ENCODE data around the gene CELSR1. TPM values are rescaled to one million over a fixed set of nuclear protein-coding genes. Genes with fewer than 3 reads are reported as not detected.

CELSR1 gene
- total RNA-seq, 2 experiments from 2014 or later: 0.31 to 0.33 TPM

DNA sequence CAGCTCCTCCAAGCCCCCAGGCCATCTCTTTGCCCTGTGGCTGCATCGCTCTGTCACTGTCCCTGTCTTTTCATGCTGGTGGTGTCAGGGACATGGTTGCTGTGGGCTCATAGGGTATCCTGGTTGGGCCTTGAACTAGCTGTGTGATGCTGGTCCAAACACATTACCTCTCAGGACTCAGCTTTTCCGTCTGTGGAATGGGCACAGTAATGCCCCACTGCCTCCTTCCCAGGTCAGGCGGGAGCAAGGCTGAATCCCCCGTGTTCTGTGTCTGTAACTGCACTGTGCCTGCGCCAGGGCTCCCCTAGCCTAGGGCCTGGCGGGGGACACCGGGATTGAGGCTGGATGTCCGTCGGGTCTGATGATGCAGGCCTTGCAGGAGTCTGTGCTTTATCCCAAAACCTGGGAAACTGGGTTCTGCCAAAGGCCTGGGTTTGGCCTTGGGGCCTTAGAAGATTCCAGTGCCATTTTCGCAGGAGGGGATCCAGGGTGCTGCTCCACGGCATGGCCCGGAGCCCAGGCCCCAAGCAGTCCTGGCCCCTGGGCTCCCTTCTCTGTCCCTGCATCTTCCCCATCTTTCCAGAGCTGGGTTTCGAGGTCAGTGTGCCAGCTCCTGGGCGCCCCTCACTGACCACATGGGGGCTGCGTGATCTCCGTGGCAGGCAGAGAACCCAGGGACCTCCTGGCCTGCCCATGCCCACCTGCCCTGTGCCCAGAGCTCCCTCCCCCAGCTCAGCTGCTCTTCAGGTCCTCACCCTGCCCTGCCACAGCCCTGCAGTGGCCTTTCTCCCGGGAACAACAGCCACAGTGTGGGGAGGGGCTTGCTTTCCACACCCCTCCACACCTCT, 32.7 kb upstream of the CELSR1 start:
- POLR2A ChIA-PET: no interaction called here
- Mint-ChIP-seq H3K9me3 (peaks cover 16% of the 10 kb centered on the region), H3K27me3 (peaks cover 3% of the 10 kb centered on the region), H3K4me3 (no peak overlapping the region), H3K36me3 (peaks cover 4% of the 10 kb centered on the region), H3K4me1 (peaks cover 5% of the 10 kb centered on the region), H3K27ac (no peak overlapping the region)
- ATAC-seq (ENCODE audit: low read depth) (no peak), DNase-seq (no peak)

DNA sequence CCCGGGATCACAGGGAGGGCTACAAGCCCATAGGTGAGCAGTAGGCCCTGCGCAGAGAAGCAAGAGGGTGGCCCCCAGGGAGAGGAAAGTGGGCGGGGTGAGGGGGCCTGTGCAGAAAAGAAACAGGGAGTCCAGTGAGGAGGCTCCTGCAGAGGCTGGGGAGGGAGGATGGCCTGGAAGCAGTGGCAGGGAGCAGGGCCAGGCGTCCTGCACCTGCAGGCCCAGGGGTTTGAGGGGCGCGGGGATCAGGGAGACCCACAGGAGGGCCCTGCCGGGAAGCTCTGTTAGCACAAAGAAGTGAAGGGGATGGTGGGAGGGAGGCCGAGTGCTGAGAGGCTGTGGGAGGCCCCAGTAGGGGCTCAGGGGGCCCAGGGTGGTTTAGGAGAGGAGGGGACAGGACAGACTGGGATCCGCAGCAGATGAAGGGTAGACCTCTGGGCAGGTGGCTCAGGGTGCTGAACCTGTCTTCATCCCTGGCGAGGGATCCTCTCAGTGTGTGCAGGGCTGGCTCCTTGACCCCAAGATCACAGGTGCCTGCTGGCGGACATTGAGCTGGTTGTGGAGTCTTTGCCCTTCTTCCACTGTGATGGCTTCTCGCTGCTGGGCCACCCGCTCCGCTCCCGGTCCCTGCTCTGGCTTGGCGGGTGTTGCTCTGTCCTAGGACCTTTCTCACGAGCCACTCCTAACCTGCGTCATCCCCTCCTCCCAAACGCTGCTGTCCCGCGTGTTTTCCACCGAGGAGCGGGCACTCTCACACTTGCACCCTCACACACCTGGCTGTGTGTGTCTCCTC, 31.8 kb upstream of the CELSR1 start:
- Mint-ChIP-seq H3K4me3 (no peak overlapping the region), H3K9me3 (peaks cover 16% of the 10 kb centered on the region), H3K27ac (no peak overlapping the region), H3K4me1 (peaks cover 4% of the 10 kb centered on the region), H3K36me3 (peaks cover 4% of the 10 kb centered on the region), H3K27me3 (peaks cover 3% of the 10 kb centered on the region)
- POLR2A ChIA-PET: no interaction called here
- ATAC-seq (ENCODE audit: low read depth) (no peak), DNase-seq (no peak)

DNA sequence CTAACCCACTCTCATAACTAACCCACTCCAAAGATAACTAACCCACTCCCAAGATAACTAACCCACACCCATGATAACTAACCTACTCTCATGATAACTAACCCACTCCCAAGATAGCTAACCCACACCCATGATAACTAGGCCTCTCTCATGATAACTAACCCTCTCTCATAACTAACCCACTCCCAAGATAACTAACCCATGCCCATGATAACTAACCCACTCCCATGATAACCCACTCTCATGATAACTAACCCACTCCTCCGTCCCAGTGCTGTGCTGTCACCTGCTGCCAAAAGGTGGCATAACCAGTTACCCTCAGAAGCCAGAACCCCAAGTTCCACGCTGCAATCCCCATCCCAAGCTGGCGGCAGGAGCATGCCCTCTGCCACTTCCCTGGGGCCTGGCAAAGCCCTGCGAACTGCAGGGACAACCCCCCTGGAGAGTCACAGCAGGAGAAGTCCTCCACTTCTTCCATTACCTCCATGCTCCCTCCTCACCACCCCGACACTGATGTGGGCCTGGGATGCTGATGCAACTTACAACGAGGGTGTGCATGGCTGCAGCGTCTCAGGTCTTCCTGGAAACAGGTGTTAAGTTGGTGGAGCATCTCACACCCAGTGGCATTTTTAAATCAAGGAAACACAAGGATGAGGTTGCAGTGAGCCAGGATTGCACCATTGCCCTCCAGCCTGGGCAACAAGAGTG, 30.8 kb upstream of the CELSR1 start:
- Mint-ChIP-seq H3K9me3 (peaks cover 16% of the 10 kb centered on the region), H3K4me3 (no peak overlapping the region), H3K4me1 (peaks cover 6% of the 10 kb centered on the region), H3K27ac (peak overlapping the region; percentile 55), H3K27me3 (peaks cover 3% of the 10 kb centered on the region), H3K36me3 (peaks cover 4% of the 10 kb centered on the region)
- POLR2A ChIA-PET: no interaction called here
- ATAC-seq (ENCODE audit: low read depth) (no peak), DNase-seq (no peak)

DNA sequence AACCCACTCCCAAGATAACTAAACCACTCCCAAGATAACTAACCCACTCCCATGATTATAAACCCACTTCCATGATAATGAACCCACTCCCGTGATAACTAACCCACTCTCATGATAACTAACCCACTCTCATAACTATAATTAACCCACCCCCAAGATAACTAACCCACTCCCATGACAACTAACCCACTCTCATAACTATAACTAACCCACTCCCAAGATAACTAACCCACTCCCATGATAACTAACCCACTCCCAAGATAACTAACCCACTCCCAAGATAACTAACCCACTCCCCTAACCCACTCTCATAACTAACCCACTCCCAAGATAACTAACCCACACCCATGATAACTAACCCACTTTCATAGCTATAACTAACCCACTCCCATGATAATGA, 30.1 kb upstream of the CELSR1 start:
- no peak overlapping the region for H3K27ac Mint-ChIP-seq
- H3K9me3 Mint-ChIP-seq: peaks cover 16% of the 10 kb centered on the region
- DNase-seq: no peak
- peaks cover 3% of the 10 kb centered on the region for H3K27me3 Mint-ChIP-seq
- POLR2A ChIA-PET: no interaction called here
- ATAC-seq (ENCODE audit: low read depth): no peak
- peaks cover 4% of the 10 kb centered on the region for H3K36me3 Mint-ChIP-seq
- peaks cover 6% of the 10 kb centered on the region for H3K4me1 Mint-ChIP-seq
- no peak overlapping the region for H3K4me3 Mint-ChIP-seq

DNA sequence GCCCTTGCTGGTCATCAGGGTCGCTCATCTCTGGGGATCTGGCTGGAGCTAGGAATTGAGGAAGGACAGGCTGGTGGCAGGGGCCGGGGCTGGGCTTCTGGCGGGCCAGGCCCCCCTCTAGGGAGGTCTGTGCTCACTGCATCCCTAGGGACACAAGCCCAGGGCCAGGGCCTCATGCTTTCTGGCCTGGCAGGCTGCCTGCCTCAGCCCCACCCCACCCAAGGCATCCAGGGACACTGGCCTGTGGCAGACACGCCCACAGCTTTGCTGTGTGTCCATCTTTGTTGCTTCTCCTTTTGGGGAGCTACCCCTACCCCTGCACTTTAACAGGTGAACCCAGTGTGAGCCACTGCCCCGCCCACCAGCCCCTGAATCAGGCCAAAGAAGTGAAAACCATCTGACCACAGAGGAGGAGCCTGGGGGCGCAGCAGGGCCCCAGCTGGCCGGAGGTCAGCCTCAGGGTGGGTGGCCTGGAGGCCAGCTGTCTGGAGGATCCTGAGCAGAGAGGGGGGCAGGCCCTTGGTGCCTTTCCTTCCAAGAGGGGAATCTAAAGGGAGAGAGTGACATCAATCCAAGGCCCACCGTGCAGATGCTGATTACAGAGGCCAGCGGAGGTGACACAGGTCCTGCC, 26.8 kb upstream of the CELSR1 start:
- DNase-seq: no peak
- no peak overlapping the region for H3K4me3 Mint-ChIP-seq
- no peak overlapping the region for H3K27ac Mint-ChIP-seq
- peaks cover 10% of the 10 kb centered on the region for H3K9me3 Mint-ChIP-seq
- peaks cover 3% of the 10 kb centered on the region for H3K36me3 Mint-ChIP-seq
- H3K27me3 Mint-ChIP-seq: peaks cover 3% of the 10 kb centered on the region
- peaks cover 13% of the 10 kb centered on the region for H3K4me1 Mint-ChIP-seq
- POLR2A ChIA-PET: no interaction called here
- ATAC-seq (ENCODE audit: low read depth): no peak

DNA sequence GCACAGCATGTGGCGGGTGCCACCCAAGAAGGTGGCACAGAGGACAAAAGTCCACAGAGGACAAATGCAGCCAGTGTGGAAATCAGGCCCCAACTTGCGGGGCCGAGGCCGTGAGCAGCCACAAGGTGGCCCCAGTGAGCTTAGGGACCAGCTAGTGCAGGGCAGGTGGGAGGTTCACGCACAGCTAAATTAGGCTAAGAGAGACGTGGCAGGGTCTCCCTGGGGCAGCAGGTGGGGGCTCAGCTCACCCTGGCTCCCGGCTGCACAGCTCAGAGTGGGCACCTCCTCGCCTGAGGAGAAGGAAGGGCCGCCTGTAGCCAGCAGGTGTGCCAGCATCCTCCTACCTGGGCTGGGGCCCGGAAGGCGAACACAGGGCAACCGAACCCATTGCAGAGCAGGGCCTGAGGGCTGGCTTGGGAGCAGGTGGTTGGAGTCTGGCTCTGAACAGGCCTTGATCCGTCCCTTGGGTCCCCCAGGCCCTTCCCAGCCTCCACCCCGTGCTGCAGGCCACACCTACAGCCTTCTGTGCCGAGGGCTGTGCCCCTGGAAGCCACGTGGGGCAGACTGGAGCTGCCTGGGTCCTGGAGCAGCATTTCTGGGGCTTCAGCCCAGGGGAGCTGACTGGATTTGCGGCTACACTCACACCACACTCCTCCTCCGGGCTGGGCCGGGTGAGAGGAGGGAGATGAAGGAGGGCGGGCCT, 26.1 kb upstream of the CELSR1 start:
- peaks cover 3% of the 10 kb centered on the region for H3K36me3 Mint-ChIP-seq
- H3K4me3 Mint-ChIP-seq: no peak overlapping the region
- peak overlapping the region; percentile 68 for H3K27ac Mint-ChIP-seq
- peak; percentile 87 for DNase-seq
- peaks cover 10% of the 10 kb centered on the region for H3K9me3 Mint-ChIP-seq
- POLR2A ChIA-PET: interaction anchor here (0.7 to 1.0 kb wide), 3 partner anchors 50 to 331 kb away, joined by 4 to 6 read pairs (median 4); partner anchors contain the start of gene TBC1D22A
- peak; percentile 92 for ATAC-seq (ENCODE audit: low read depth)
- H3K27me3 Mint-ChIP-seq: no peaks in the 10 kb centered on the region
- H3K4me1 Mint-ChIP-seq: peaks cover 12% of the 10 kb centered on the region

DNA sequence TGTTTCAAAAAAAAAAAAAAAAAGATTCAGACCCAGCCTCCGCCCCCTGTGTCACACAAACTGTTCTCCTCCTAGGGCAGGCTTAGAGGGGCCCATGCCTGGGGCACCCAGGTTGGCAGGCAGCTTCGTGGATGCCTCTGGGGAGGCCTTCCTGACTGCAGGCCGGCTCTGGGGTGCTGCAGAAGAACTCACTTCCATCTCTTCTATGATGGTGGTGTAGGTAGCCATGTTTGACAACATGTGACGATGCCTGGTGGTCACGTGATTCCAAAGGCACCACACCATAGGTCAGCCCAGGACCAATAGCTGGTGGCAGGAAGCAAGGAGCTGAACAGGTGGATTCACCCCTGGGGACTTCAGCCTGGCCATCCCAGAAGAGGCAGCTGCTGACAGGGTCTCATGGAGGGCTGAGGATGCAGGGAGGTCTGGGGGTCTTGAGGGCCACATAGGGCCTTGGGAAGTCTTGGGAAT, 24.1 kb upstream of the CELSR1 start:
- POLR2A ChIA-PET: no interaction called here
- peak overlapping the region; percentile 19 for H3K4me3 Mint-ChIP-seq

DNA sequence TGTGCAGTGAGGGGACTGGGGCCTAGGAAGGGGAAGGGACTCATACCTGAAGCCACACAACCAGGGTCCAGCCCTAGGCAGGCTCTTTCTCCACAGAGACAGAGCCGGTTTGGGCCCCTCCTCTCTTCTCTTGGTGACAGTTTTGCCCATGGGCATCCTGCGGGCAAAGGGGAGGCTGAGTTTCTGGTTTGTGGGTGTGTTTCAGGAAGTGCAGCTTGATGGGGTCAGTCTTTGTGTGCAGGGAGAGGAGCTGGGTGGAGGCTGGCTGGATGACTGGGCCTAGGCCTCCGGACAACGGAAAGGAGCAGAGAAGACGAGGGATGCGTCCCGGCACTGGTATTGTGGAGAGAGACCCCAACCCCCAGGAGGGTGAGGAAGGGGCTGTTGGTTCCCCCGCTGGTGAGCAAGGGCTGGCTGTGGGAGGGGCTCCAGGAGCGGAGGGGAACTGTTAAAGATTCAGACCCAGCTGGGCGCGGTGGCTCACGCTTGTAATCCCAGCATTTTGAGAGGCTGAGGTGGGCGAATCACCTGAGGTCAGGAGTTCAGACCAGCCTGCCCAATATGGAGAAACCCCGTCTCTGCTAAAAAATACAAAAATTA, 23.4 kb upstream of the CELSR1 start:
- no peaks in the 10 kb centered on the region for H3K27me3 Mint-ChIP-seq
- POLR2A ChIA-PET: interaction anchor here (0.6 kb wide), 1 partner anchor 67 kb away, joined by 4 read pairs; no protein-coding TSS in a partner anchor
- H3K4me3 Mint-ChIP-seq: no peak overlapping the region
- H3K9me3 Mint-ChIP-seq: peaks cover 2% of the 10 kb centered on the region
- ATAC-seq (ENCODE audit: low read depth): no peak
- no peak for DNase-seq
- H3K36me3 Mint-ChIP-seq: no peaks in the 10 kb centered on the region
- peaks cover 10% of the 10 kb centered on the region for H3K4me1 Mint-ChIP-seq
- peak overlapping the region; percentile 21 for H3K27ac Mint-ChIP-seq

More for the DNA sequence above, 24.1 kb upstream of the CELSR1 start:
- ATAC-seq (ENCODE audit: low read depth) (peak; percentile 50), DNase-seq (no peak)
- H3K4me1 Mint-ChIP-seq: peaks cover 10% of the 10 kb centered on the region
- H3K36me3 Mint-ChIP-seq: no peaks in the 10 kb centered on the region
- H3K27me3 Mint-ChIP-seq: no peaks in the 10 kb centered on the region
- peaks cover 4% of the 10 kb centered on the region for H3K9me3 Mint-ChIP-seq
- peak overlapping the region; percentile 38 for H3K27ac Mint-ChIP-seq

DNA sequence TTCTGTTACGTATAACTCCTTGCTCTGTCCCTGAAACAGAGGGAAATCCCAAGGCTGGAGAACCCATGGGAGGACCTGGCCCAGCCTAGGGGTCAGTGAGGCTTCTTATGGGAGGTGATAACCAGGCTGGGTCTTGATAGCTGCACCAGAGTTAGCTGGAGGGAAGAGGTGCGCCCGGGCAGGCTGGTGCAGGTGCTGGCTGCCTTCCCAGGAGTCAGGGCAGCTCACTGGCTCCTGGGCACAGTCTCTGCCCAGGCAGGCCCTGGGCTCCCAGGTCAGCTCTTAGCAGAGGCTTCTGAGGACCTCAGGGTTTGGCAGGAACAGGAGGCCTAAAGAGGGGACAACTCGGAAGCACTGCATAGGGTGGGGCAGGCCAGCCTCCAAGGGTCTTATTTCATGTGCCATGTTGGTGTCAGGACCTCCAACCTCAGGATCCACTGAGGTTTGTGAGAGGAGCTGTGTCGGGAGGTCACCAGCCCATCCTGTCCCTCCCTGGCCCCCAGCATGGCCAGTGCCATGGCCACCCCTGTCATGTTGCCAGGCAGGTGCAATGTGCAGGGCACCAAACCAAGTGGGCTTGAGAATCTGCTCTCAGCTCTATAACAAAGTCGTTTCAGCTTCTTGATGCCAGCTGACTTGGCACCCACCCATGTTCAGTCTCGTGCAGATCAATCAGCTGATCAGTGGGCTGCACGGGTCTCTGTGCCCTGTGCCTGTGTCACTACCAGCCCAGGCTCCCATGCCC, 20.5 kb upstream of the CELSR1 start:
- Mint-ChIP-seq H3K9me3 (peaks cover 6% of the 10 kb centered on the region), H3K36me3 (no peaks in the 10 kb centered on the region), H3K27ac (no peak overlapping the region), H3K27me3 (no peaks in the 10 kb centered on the region), H3K4me1 (peaks cover 8% of the 10 kb centered on the region), H3K4me3 (no peak overlapping the region)
- POLR2A ChIA-PET: no interaction called here
- ATAC-seq (ENCODE audit: low read depth) (no peak), DNase-seq (no peak)

DNA sequence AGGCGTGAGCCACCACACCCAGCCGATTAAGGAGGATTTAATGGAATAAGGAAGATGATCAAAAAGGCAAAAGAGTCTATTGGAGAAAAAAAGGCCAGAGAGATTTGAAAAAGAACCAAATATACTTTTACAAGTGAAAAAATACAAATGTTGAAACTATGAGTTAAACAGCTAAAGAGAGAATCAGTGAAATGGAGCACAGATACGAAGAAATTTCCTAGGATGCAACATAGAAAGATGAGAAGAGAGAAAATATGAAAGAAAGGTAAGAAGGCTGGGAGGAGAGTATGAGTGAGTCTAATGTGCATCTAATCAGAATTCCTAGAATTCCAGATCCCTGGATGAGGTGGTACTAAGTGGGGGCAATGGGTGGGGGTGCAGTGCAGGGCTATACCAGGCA, 19.4 kb upstream of the CELSR1 start:
- peaks cover 6% of the 10 kb centered on the region for H3K4me1 Mint-ChIP-seq
- ATAC-seq (ENCODE audit: low read depth) (no peak), DNase-seq (no peak)
- peaks cover 8% of the 10 kb centered on the region for H3K9me3 Mint-ChIP-seq
- no peaks in the 10 kb centered on the region for H3K27me3 Mint-ChIP-seq
- no peak overlapping the region for H3K27ac Mint-ChIP-seq
- POLR2A ChIA-PET: no interaction called here
- H3K4me3 Mint-ChIP-seq: no peak overlapping the region
- H3K36me3 Mint-ChIP-seq: no peaks in the 10 kb centered on the region

DNA sequence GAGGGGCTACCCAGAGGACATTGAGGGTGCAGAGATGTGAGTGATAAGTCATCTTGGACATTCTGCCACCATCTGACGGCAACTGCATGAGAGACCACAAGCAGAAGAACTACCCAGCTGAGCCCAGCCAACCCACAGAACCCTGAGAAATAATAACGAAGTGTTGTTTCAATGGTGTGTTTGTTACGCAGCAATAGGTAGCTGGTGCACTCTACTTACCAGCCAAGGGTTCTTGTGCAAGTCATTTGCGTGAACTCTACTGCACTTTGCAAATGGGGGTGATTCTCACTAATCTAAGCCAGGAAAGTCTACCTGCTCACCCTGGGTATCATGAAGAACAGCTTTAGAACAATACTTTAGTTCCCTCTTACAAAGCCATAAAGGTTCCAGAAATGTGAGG, 15.8 kb upstream of the CELSR1 start:
- DNase-seq: no peak
- Mint-ChIP-seq H3K4me3 (no peak overlapping the region), H3K9me3 (peaks cover 8% of the 10 kb centered on the region), H3K27me3 (peaks cover 2% of the 10 kb centered on the region), H3K27ac (no peak overlapping the region), H3K4me1 (no peaks in the 10 kb centered on the region), H3K36me3 (no peaks in the 10 kb centered on the region)
- POLR2A ChIA-PET: no interaction called here
- ATAC-seq (ENCODE audit: low read depth): no peak

DNA sequence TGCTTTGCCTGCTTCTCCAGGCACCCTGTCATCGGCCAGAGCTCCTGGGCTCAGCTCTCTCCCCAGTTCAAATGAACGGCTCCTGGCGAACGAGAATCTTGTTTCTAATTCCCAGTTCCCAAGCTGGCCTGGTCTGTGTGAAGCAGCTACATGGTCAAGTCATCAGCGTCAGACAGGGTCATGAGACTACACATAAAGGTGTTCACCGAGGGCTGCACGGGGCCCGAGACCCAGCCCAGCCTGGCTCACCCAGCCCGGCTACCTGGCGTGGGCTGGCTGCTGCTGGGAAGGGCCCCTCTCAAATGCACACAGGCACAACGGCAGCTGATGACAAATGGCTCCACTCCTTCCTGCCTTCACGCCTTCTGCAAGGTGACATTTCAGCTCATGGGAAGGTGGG, 14.6 kb upstream of the CELSR1 start:
- peaks cover 4% of the 10 kb centered on the region for H3K27me3 Mint-ChIP-seq
- H3K4me1 Mint-ChIP-seq: no peaks in the 10 kb centered on the region
- ATAC-seq (ENCODE audit: low read depth): no peak
- H3K27ac Mint-ChIP-seq: no peak overlapping the region
- H3K4me3 Mint-ChIP-seq: no peak overlapping the region
- no peaks in the 10 kb centered on the region for H3K36me3 Mint-ChIP-seq
- no peak for DNase-seq
- POLR2A ChIA-PET: no interaction called here
- H3K9me3 Mint-ChIP-seq: peaks cover 8% of the 10 kb centered on the region

Measured in activated naive CD8-positive, alpha-beta T cell treated with anti-CD3 and anti-CD28 coated beads, Interleukin-2, amount 10 ng/mL, durations not matched to agents 7 days and 5 days (primary cell).